ENCODE results near the gene PTTG2. TPM values are rescaled to one million over a fixed set of nuclear protein-coding genes. Genes with fewer than 3 reads are reported as not detected.

The PTTG2 gene
- total RNA-seq, 4 donors from 2014 or later, result 2.1 TPM; not detected in 3

DNA sequence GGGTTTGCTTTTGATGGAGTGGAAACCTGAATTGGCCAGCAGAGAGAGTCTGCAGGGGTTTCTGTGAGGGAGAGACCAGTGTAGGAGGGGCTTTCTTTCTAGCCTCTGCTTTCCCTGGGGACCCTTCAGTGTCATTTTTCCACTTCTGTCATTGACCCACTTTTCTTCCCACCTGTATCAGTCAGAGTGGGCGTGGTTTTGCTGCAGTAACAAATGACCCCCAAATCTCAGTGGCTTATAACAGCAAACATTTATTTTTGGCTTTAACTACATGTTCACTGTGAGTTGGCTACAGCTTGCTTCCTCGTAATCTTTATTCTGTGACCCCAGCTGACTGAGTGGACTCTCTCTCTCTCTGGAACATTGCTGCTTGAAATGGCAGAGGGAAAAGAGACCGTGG lies 25.6 kb upstream of the PTTG2 start:
- intact Hi-C loops (cut with DNase I; ENCODE audit: low total_unique reads) (loop anchor here (1.0 to 2.0 kb wide), 2 partner anchors 44 to 220 kb away; no protein-coding TSS in a partner anchor), in situ Hi-C loops (cut with MboI; ENCODE audit: low sequenced_read_pairs in 4 of 4) (no loop called here)
- peak overlapping the region; percentile 83 to 97 (median 88) for H3K27ac ChIP-seq
- H3K4me1 ChIP-seq, result peaks cover 58 to 70% of the 10 kb centered on the region in 2 donors
- no peaks in the 10 kb centered on the region for H3K9me3 ChIP-seq
- peak overlapping the region in 1 of 4 donors; percentile 16 for H3K4me3 ChIP-seq
- H3K27me3 ChIP-seq, result no peaks in the 10 kb centered on the region
- no peak for DNase-seq
- H3K36me3 ChIP-seq, result no peaks in the 10 kb centered on the region
- ATAC-seq, result no peak
- TF ChIP-seq, protein P1, sequence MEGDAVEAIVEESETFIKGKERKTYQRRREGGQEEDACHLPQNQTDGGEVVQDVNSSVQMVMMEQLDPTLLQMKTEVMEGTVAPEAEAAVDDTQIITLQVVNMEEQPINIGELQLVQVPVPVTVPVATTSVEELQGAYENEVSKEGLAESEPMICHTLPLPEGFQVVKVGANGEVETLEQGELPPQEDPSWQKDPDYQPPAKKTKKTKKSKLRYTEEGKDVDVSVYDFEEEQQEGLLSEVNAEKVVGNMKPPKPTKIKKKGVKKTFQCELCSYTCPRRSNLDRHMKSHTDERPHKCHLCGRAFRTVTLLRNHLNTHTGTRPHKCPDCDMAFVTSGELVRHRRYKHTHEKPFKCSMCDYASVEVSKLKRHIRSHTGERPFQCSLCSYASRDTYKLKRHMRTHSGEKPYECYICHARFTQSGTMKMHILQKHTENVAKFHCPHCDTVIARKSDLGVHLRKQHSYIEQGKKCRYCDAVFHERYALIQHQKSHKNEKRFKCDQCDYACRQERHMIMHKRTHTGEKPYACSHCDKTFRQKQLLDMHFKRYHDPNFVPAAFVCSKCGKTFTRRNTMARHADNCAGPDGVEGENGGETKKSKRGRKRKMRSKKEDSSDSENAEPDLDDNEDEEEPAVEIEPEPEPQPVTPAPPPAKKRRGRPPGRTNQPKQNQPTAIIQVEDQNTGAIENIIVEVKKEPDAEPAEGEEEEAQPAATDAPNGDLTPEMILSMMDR (IDR thresholded peaks at IDR 0.05 in 4 of 5, conservative IDR thresholded peaks at IDR 0.05 in 1 of 5), result no peak
- no peak for TF ChIP-seq POLR2A (IDR thresholded peaks at IDR 0.05)

DNA sequence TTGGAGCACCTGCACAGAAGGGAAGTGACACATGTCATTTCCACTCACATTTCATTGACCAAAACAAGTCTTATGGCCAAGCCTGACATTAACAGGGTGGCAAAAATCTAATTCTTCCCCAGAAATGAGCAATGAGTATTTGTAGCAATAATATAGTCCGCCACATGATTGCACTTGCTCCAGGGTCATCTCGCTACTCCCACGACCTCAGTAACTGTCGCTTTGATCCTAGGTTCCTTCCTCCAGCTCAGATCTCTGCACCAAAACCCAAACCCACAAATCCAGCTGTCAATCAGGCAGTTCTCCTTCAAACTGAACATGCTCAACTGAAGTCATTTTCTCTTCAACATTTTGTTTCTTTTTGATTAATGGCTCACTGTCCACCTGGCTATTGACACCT lies 25.2 kb upstream of the PTTG2 start:
- TF ChIP-seq, protein P1 (IDR thresholded peaks at IDR 0.05 in 4 of 5, conservative IDR thresholded peaks at IDR 0.05 in 1 of 5), result no peak
- TF ChIP-seq POLR2A (IDR thresholded peaks at IDR 0.05), result no peak
- DNase-seq (no peak), ATAC-seq (no peak)
- H3K4me1 ChIP-seq, result peaks cover 57 to 68% of the 10 kb centered on the region in 2 donors
- H3K4me3 ChIP-seq, result no peak overlapping the region
- no peaks in the 10 kb centered on the region for H3K9me3 ChIP-seq
- in situ Hi-C loops (cut with MboI; ENCODE audit: low sequenced_read_pairs in 4 of 4) (no loop called here), intact Hi-C loops (cut with DNase I; ENCODE audit: low total_unique reads) (loop anchor here (2.0 kb wide), 1 partner anchor 220 kb away; no protein-coding TSS in a partner anchor)
- H3K36me3 ChIP-seq, result no peaks in the 10 kb centered on the region
- H3K27ac ChIP-seq, result peak overlapping the region; percentile 83 to 97 (median 88)
- no peaks in the 10 kb centered on the region for H3K27me3 ChIP-seq

DNA sequence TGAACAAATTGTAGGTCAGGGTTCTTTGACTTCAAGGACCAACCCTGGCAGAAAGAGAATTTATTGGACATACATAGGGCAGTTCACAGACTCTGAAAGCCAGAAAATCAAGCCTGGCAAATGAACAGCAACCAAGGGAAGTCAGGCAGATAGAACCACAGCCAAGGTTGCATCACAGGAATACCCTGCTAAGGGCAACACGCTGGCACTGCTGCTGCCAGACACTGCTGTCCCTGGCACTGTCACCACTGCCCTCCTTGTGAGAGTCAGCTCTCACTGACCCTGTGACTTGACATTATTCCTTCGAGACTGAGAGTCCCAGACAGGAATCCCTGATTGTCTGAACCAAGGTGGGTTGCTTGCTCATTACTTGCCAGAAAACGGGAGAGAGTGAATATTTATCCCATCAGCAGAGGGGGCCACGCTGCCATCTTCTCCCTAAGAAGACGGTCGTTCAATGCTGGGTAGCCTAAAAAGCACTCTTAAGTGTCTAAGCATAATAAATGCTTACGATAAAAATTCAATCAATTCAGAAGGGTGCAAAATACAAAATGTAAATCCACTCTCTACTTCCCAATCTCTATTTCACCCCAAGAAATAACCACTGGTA lies 23.2 kb upstream of the PTTG2 start:
- H3K27ac ChIP-seq, result peak overlapping the region; percentile 83 to 97 (median 88)
- in situ Hi-C loops (cut with MboI; ENCODE audit: low sequenced_read_pairs in 4 of 4), result no loop called here
- H3K4me1 ChIP-seq, result peaks cover 50 to 58% of the 10 kb centered on the region in 2 donors
- H3K36me3 ChIP-seq, result no peaks in the 10 kb centered on the region
- H3K4me3 ChIP-seq, result peak overlapping the region; percentile 18 to 28 (median 24)
- H3K9me3 ChIP-seq, result no peaks in the 10 kb centered on the region
- DNase-seq (peak; percentile 91 to 96), ATAC-seq (peak; percentile 78 to 79)
- peak; percentile 53 to 76 for TF ChIP-seq POLR2A (IDR thresholded peaks at IDR 0.05)
- TF ChIP-seq, protein P1 (IDR thresholded peaks at IDR 0.05 in 4 of 5, conservative IDR thresholded peaks at IDR 0.05 in 1 of 5), result no peak
- intact Hi-C loops (cut with DNase I; ENCODE audit: low total_unique reads), result loop anchor here (2.0 kb wide), 1 partner anchor 40 kb away; no protein-coding TSS in a partner anchor
- no peaks in the 10 kb centered on the region for H3K27me3 ChIP-seq

GRCh38 chr4:37938208-37938607 lies 22.0 kb upstream of the PTTG2 start:
- Histone ChIP-seq H3K27ac (peak overlapping the region; percentile 83 to 97 (median 88)), H3K36me3 (no peaks in the 10 kb centered on the region), H3K4me1 (peaks cover 38 to 46% of the 10 kb centered on the region in 2 donors), H3K4me3 (no peak overlapping the region), H3K27me3 (no peaks in the 10 kb centered on the region), H3K9me3 (no peaks in the 10 kb centered on the region)
- intact Hi-C loops (cut with DNase I; ENCODE audit: low total_unique reads) (no loop called here), in situ Hi-C loops (cut with MboI; ENCODE audit: low sequenced_read_pairs in 4 of 4) (no loop called here)
- no peak for TF ChIP-seq POLR2A (IDR thresholded peaks at IDR 0.05)
- TF ChIP-seq, protein P1 (IDR thresholded peaks at IDR 0.05 in 4 of 5, conservative IDR thresholded peaks at IDR 0.05 in 1 of 5), result no peak
- ATAC-seq (no peak), DNase-seq (no peak)
